Parathyroid adenoma (tissue), 2 donors: ENCODE data around the gene HMGCR.

Experiments
- H2AFZ ChIP-seq: fragments of 300-600 bp; sonication (generic); one replicate; pipeline ENCODE4 v1.7.0; 2017; ENCODE audit warnings: antibody characterized with exemption, mild to moderate bottlenecking
- H3K27ac ChIP-seq: fragments of 300-600 bp; sonication (generic); one replicate; pipeline ENCODE4 v1.7.0; 2017
- H3K27me3 ChIP-seq: fragments of 300-600 bp; sonication (generic); one replicate; pipeline ENCODE4 v1.7.0; 2017; ENCODE audit warnings: low read length; ENCODE audit not compliant: control insufficient read depth, insufficient read depth
- H3K36me3 ChIP-seq: fragments of 300-600 bp; sonication (generic); one replicate; pipeline ENCODE4 v1.7.0; 2017; ENCODE audit warnings: low read length; ENCODE audit not compliant: control insufficient read depth, insufficient read depth
- H3K4me1 ChIP-seq: fragments of 300-600 bp; sonication (generic); one replicate; pipeline ENCODE4 v1.7.0; 2017; ENCODE audit warnings: control low read depth
- H3K4me2 ChIP-seq: fragments of 300-600 bp; sonication (generic); one replicate; pipeline ENCODE4 v1.7.0; 2017; ENCODE audit warnings: low read length
- H3K4me3 ChIP-seq: fragments of 300-600 bp; sonication (generic); one replicate; pipeline ENCODE4 v1.7.0; 2017; ENCODE audit warnings: low read depth, low read length
- H3K79me2 ChIP-seq: fragments of 300-600 bp; sonication (generic); one replicate; pipeline ENCODE4 v1.7.0; 2017; ENCODE audit warnings: control low read depth
- H3K9ac ChIP-seq: fragments of 300-600 bp; sonication (generic); one replicate; pipeline ENCODE4 v1.7.0; 2017; ENCODE audit warnings: mild to moderate bottlenecking
- H3K9me3 ChIP-seq: fragments of 300-600 bp; sonication (generic); one replicate; pipeline ENCODE4 v1.7.0; 2017; ENCODE audit warnings: low read length; ENCODE audit not compliant: control insufficient read depth
- CTCF ChIP-seq: fragments of 300-600 bp; sonication (generic); IDR thresholded peaks from one replicate; pipeline ENCODE4 v1.7.0; 2017; ENCODE audit warnings: antibody characterized with exemption, mild to moderate bottlenecking
- donor health status: primary hyperparathyroidism.

Gene HMGCR

GRCh38 chr5:75351139-75351926, 14.3 kb downstream of the HMGCR start:
- no peaks in the 10 kb centered on the region for H3K36me3 ChIP-seq
- no peaks in the 10 kb centered on the region for H3K27me3 ChIP-seq
- H3K4me3 ChIP-seq: no peak overlapping the region
- H3K4me1 ChIP-seq: no peaks in the 10 kb centered on the region
- no peak overlapping the region for H3K27ac ChIP-seq
- H3K79me2 ChIP-seq: no peaks in the 10 kb centered on the region
- H2AFZ ChIP-seq: no peak overlapping the region
- H3K4me2 ChIP-seq: no peak overlapping the region
- TF ChIP-seq CTCF: no peak
- H3K9ac ChIP-seq: no peak overlapping the region
- no peaks in the 10 kb centered on the region for H3K9me3 ChIP-seq

- Histone ChIP-seq H3K9ac (no peak overlapping the region), H2AFZ (no peak overlapping the region), H3K36me3 (no peaks in the 10 kb centered on the region), H3K4me3 (no peak overlapping the region), H3K4me2 (no peak overlapping the region), H3K4me1 (no peaks in the 10 kb centered on the region), H3K27me3 (no peaks in the 10 kb centered on the region), H3K9me3 (no peaks in the 10 kb centered on the region), H3K79me2 (no peaks in the 10 kb centered on the region), H3K27ac (no peak overlapping the region)
- TF ChIP-seq CTCF: no peak
These were observed 18.2 kb downstream of the HMGCR start for GRCh38 chr5:75355236-75355635.

- no peaks in the 10 kb centered on the region for H3K36me3 ChIP-seq
- TF ChIP-seq CTCF: no peak
- H3K79me2 ChIP-seq: no peaks in the 10 kb centered on the region
- no peak overlapping the region for H3K27ac ChIP-seq
- no peaks in the 10 kb centered on the region for H3K9me3 ChIP-seq
- no peaks in the 10 kb centered on the region for H3K27me3 ChIP-seq
- no peak overlapping the region for H3K4me2 ChIP-seq
- H3K9ac ChIP-seq: no peak overlapping the region
- H2AFZ ChIP-seq: no peak overlapping the region
- H3K4me3 ChIP-seq: no peak overlapping the region
- H3K4me1 ChIP-seq: no peaks in the 10 kb centered on the region
These were observed 19.7 kb downstream of the HMGCR start for GRCh38 chr5:75356719-75357118.

GRCh38 chr5:75358117-75358516, 21.1 kb downstream of the HMGCR start:
- H3K27ac ChIP-seq: no peak overlapping the region
- H3K79me2 ChIP-seq: no peaks in the 10 kb centered on the region
- H3K27me3 ChIP-seq: no peaks in the 10 kb centered on the region
- no peak overlapping the region for H3K4me2 ChIP-seq
- no peaks in the 10 kb centered on the region for H3K9me3 ChIP-seq
- H3K9ac ChIP-seq: no peak overlapping the region
- no peak overlapping the region for H3K4me3 ChIP-seq
- TF ChIP-seq CTCF: no peak
- no peaks in the 10 kb centered on the region for H3K4me1 ChIP-seq
- H3K36me3 ChIP-seq: no peaks in the 10 kb centered on the region
- no peak overlapping the region for H2AFZ ChIP-seq

GRCh38 chr5:75361310-75361709, 24.3 kb downstream of the HMGCR start:
- Histone ChIP-seq H3K9ac (no peak overlapping the region), H3K4me1 (no peaks in the 10 kb centered on the region), H3K4me3 (no peak overlapping the region), H2AFZ (no peak overlapping the region), H3K27me3 (no peaks in the 10 kb centered on the region), H3K36me3 (no peaks in the 10 kb centered on the region), H3K27ac (no peak overlapping the region), H3K9me3 (no peaks in the 10 kb centered on the region), H3K4me2 (no peak overlapping the region), H3K79me2 (no peaks in the 10 kb centered on the region)
- no peak for TF ChIP-seq CTCF
